GM12891 (cell line): Measurements from ENCODE around the gene ROBO1.

Source experiments
- PAX5 ChIP-seq: IDR thresholded peaks from 2 replicates; pipeline ENCODE4 v1.6.1; 2011; ENCODE audit warnings: low read length, moderate library complexity, mild to moderate bottlenecking; ENCODE audit not compliant: insufficient read depth, severe bottlenecking
- POLR2A ChIP-seq: IDR thresholded peaks from 2 replicates; pipeline ENCODE4 v1.6.1; 2011; ENCODE audit warnings: low read depth, low read length, control low read depth
- POLR2AphosphoS5 ChIP-seq: IDR thresholded peaks from 2 replicates; pipeline ENCODE4 v1.6.1; 2011; ENCODE audit warnings: low read depth, low read length, control low read depth
- POU2F2 ChIP-seq: IDR thresholded peaks from 2 replicates; pipeline ENCODE4 v1.6.1; 2011; ENCODE audit warnings: low read depth, mild to moderate bottlenecking, control low read depth, low read length, moderate library complexity
- SPI1 ChIP-seq: IDR thresholded peaks from 2 replicates; pipeline ENCODE4 v1.6.1; 2011; ENCODE audit warnings: low read depth, low read length, control low read depth
- TAF1 ChIP-seq: IDR thresholded peaks from 2 replicates; pipeline ENCODE4 v1.6.1; 2011; ENCODE audit warnings: low read depth, low read length, control low read depth

- no peak for TF ChIP-seq POLR2A
- no peak for TF ChIP-seq POLR2AphosphoS5
- TF ChIP-seq PAX5 = no peak
- no peak for TF ChIP-seq TAF1
- no peak for TF ChIP-seq SPI1
- no peak for TF ChIP-seq POU2F2
Measured at GRCh38 chr3:78912259-78912658, 855.5 kb downstream of the ROBO1 start.
